B cell (primary cell): ENCODE measurements around the gene FAM107A. TPM values are rescaled to one million over a fixed set of nuclear protein-coding genes. Genes with fewer than 3 reads are reported as not detected.

Source experiments
- ATAC-seq: fragments of 200-7000 bp; cut with Tn5 transposase; one replicate; pipeline ENCODE4 v1.10.0; 2021; ENCODE audit warnings: low read depth, mild to moderate bottlenecking, moderate number of reproducible peaks, moderate library complexity
- CTCF ChIA-PET: fragments of 350-600 bp; sonication (Branson Sonifier 250); formaldehyde crosslinking; loops from one replicate; lab custom pipeline; 2021; ENCODE audit warnings: antibody characterized with exemption, inconsistent platforms; lab: Charles Lee
- POLR2A ChIA-PET: fragments of 350-600 bp; sonication (Branson Sonifier 250); formaldehyde crosslinking; loops from one replicate; lab custom pipeline; 2021; ENCODE audit warnings: antibody characterized with exemption; lab: Charles Lee
- DNase-seq: peaks from one replicate; pipeline ENCODE4 v3.0.0; 2013
- H2AFZ ChIP-seq: 2 replicates; pipeline ENCODE4 v1.6.1; 2012; ENCODE audit warnings: mild to moderate bottlenecking, low read depth, low read length; ENCODE audit not compliant: insufficient read depth, poor library complexity, severe bottlenecking
- H3K27ac ChIP-seq, 2 donors: 1 replicate in 1 of 2; 2 replicates in 1 of 2; pipeline ENCODE4 v1.5.1; 2012 to 2013; ENCODE audit warnings: low read length in 2 of 2, mild to moderate bottlenecking in 2 of 2, moderate library complexity in 1 of 2
- H3K27me3 ChIP-seq, 4 experiments: fragments of 200-600 bp in 1 of 4; sonication (generic) in 1 of 4; replicated peaks in 1 of 4; 1 replicate in 2 of 4; 2 replicates in 2 of 4; pipeline versions ENCODE4 v1.6.1 to v1.7.0; 2013 to 2016; ENCODE audit warnings: low read length in 3 of 4, mild to moderate bottlenecking in 2 of 4, mixed read lengths in 1 of 4, moderate library complexity in 1 of 4; ENCODE audit not compliant: insufficient read depth in 4 of 4, control insufficient read depth in 3 of 4; ENCODE audit errors: control extremely low read depth in 1 of 4
- H3K36me3 ChIP-seq, 2 experiments: replicated peaks in 1 of 2; 1 replicate in 1 of 2; 2 replicates in 1 of 2; pipeline versions ENCODE4 v1.6.1 to v1.7.1; 2013; ENCODE audit warnings: low read length in 1 of 2; ENCODE audit not compliant: insufficient read depth in 2 of 2, control insufficient read depth in 1 of 2; ENCODE audit errors: control extremely low read depth in 1 of 2, extremely low read depth in 1 of 2
- H3K4me1 ChIP-seq, 2 donors: fragments of 200-600 bp in 1 of 2; sonication (generic) in 1 of 2; 1 replicate in 1 of 2; 2 replicates in 1 of 2; pipeline versions ENCODE4 v1.5.1 to v1.6.1; 2013 to 2017; ENCODE audit warnings: low read length in 2 of 2; ENCODE audit not compliant: control insufficient read depth in 2 of 2, insufficient read depth in 2 of 2
- H3K4me2 ChIP-seq: replicated peaks from 2 replicates; pipeline ENCODE3; 2012; ENCODE audit warnings: mild to moderate bottlenecking, low read depth, low read length; ENCODE audit not compliant: poor library complexity, severe bottlenecking
- H3K4me3 ChIP-seq, 5 experiments: fragments of 200-600 bp in 1 of 5; sonication (generic) in 1 of 5; 1 replicate in 3 of 5; 2 replicates in 2 of 5; pipeline versions ENCODE4 v1.5.1 to v1.7.0; 2011 to 2016; ENCODE audit warnings: low read length in 4 of 5, mild to moderate bottlenecking in 4 of 5, low read depth in 2 of 5, control low read depth in 1 of 5, moderate library complexity in 1 of 5; ENCODE audit not compliant: insufficient read depth in 1 of 5; ENCODE audit errors: control extremely low read depth in 1 of 5, extremely low read depth in 1 of 5
- H3K79me2 ChIP-seq: fragments of 200-600 bp; sonication (generic); one replicate; pipeline ENCODE4 v1.6.0; 2016; ENCODE audit warnings: low read length; ENCODE audit not compliant: control insufficient read depth, insufficient read depth
- H3K9ac ChIP-seq: fragments of 200-600 bp; sonication (generic); 2 replicates; pipeline ENCODE4 v1.6.1; 2017; ENCODE audit warnings: mild to moderate bottlenecking, low read length, moderate library complexity
- H3K9me3 ChIP-seq, 3 donors: one replicate each; pipeline versions ENCODE4 v1.6.1 to v1.7.1; 2013; ENCODE audit warnings: low read length in 2 of 3; ENCODE audit not compliant: control insufficient read depth in 2 of 3, insufficient read depth in 1 of 3; ENCODE audit errors: control extremely low read depth in 1 of 3
- H4K20me1 ChIP-seq: 2 replicates; pipeline ENCODE4 v1.6.0; 2012; ENCODE audit warnings: mild to moderate bottlenecking, low read length; ENCODE audit not compliant: insufficient read depth, control insufficient read depth, poor library complexity, severe bottlenecking
- H3K27ac Mint-ChIP-seq: one replicate; pipeline ENCODE4 v1.8.0; 2021; ENCODE audit warnings: mixed read lengths
- H3K27me3 Mint-ChIP-seq: one replicate; pipeline ENCODE4 v1.8.0; 2021; ENCODE audit warnings: mixed read lengths
- H3K4me1 Mint-ChIP-seq: one replicate; pipeline ENCODE4 v1.8.0; 2021; ENCODE audit warnings: mixed read lengths
- H3K4me3 Mint-ChIP-seq: one replicate; pipeline ENCODE4 v1.8.0; 2021; ENCODE audit warnings: mixed read lengths
- H3K9me3 Mint-ChIP-seq: one replicate; pipeline ENCODE4 v1.8.0; 2022; ENCODE audit warnings: mixed read lengths; ENCODE audit not compliant: insufficient read depth
- CTCF ChIP-seq: fragments of 200-600 bp; IDR thresholded peaks from one replicate; pipeline ENCODE4 v1.8.0; 2022; ENCODE audit warnings: antibody characterized with exemption, mild to moderate bottlenecking
- EZH2 ChIP-seq: IDR thresholded peaks from 2 replicates; pipeline ENCODE4 v1.6.1; 2012; ENCODE audit warnings: borderline replicate concordance, low read depth, mild to moderate bottlenecking, moderate library complexity, low read length; ENCODE audit not compliant: insufficient read depth, poor library complexity, severe bottlenecking
- WGBS: methylation state at CpG from one replicate; pipeline ENCODE4 v1.1.5; 2013; ENCODE audit warnings: missing lambda C conversion rate; ENCODE audit not compliant: insufficient coverage; 5-methylcytosine and 5-hydroxymethylcytosine counted together
- intact Hi-C: fragments of 100-400 bp; cut with micrococcal nuclease; formaldehyde crosslinking; loops from one replicate; pipeline ENCODE4 v1.10.0; 2022
- polyA plus RNA-seq: library from polyadenylated mRNA; depleted of rRNA; stranded (reverse); fragments of >200 nt; gene quantifications from 2 replicates; pipeline ENCODE4 v1.2.3, GENCODE V29; 2012
- total RNA-seq, 2 donors: library from RNA; stranded (reverse); fragments of 120-200 nt in 1 of 2; gene quantifications; 1 replicate in 1 of 2; 2 replicates in 1 of 2; pipeline versions ENCODE4 v1.2.3 to v1.2.4, GENCODE V29; 2013 to 2022

The FAM107A gene
- total and polyA plus RNA-seq, 2 donors (not counting 1 experiment from before 2014, with no cell fraction given): not detected

- no peak overlapping the region for H2AFZ ChIP-seq
- H3K4me3 ChIP-seq: no peak overlapping the region
- peaks cover 0 to 4% (median 0%) of the 10 kb centered on the region in 4 experiments for H3K27me3 ChIP-seq
- POLR2A ChIA-PET: no interaction called here
- no peaks in the 10 kb centered on the region for H3K79me2 ChIP-seq
- H3K9me3 ChIP-seq: peaks cover 0 to 7% (median 0%) of the 10 kb centered on the region in 3 donors
- no peak overlapping the region for H3K9ac ChIP-seq
- no peak overlapping the region for H3K27ac Mint-ChIP-seq
- H3K9me3 Mint-ChIP-seq: no peaks in the 10 kb centered on the region
- CTCF ChIA-PET: interaction anchor here (0.9 kb wide), 1 partner anchor 20 kb away, joined by 3 read pairs; no protein-coding TSS in a partner anchor
- intact Hi-C loops: no loop called here
- no peaks in the 10 kb centered on the region for H3K36me3 ChIP-seq
- H3K4me1 ChIP-seq: no peaks in the 10 kb centered on the region
- no peaks in the 10 kb centered on the region for H3K4me1 Mint-ChIP-seq
- no peak overlapping the region for H3K27ac ChIP-seq
- no peak for ATAC-seq
- no peak overlapping the region for H3K4me3 Mint-ChIP-seq
- DNase-seq: no peak
- TF ChIP-seq CTCF (no peak), EZH2 (no peak)
- no peaks in the 10 kb centered on the region for H4K20me1 ChIP-seq
- no peak overlapping the region for H3K4me2 ChIP-seq
- peaks cover 17% of the 10 kb centered on the region for H3K27me3 Mint-ChIP-seq
- no CpG with 5 or more reads among the region's 7 CpGs for WGBS
These were observed 32.8 kb upstream of the FAM107A start for GRCh38 chr3:58609990-58610389.

GRCh38 chr3:58608648-58609047 is 31.5 kb upstream of the FAM107A start:
- CTCF ChIA-PET: no interaction called here
- no peak overlapping the region for H2AFZ ChIP-seq
- intact Hi-C loops: no loop called here

More at GRCh38 chr3:58608648-58609047, 31.5 kb upstream of the FAM107A start:
- H3K36me3 ChIP-seq: no peaks in the 10 kb centered on the region
- H3K27ac ChIP-seq: no peak overlapping the region
- H3K4me2 ChIP-seq: no peak overlapping the region
- Mint-ChIP-seq H3K27ac (no peak overlapping the region), H3K4me3 (no peak overlapping the region), H3K27me3 (peaks cover 23% of the 10 kb centered on the region), H3K9me3 (no peaks in the 10 kb centered on the region), H3K4me1 (no peaks in the 10 kb centered on the region)
- no peak overlapping the region for H3K9ac ChIP-seq
- no peaks in the 10 kb centered on the region for H3K79me2 ChIP-seq
- ATAC-seq (no peak), DNase-seq (no peak)
- no peaks in the 10 kb centered on the region for H3K4me1 ChIP-seq
- TF ChIP-seq EZH2 (no peak), CTCF (no peak)
- POLR2A ChIA-PET: no interaction called here
- no peak overlapping the region for H3K4me3 ChIP-seq
- peaks cover 0 to 7% (median 0%) of the 10 kb centered on the region in 3 donors for H3K9me3 ChIP-seq
- H4K20me1 ChIP-seq: no peaks in the 10 kb centered on the region
- H3K27me3 ChIP-seq: peaks cover 0 to 11% (median 0%) of the 10 kb centered on the region in 4 experiments
- WGBS: 92% methylated on average over 5 of the region's 5 CpGs
